Aorta (tissue), 5 donors: ENCODE data around the gene CSNK2A3. TPM values are rescaled to one million over a fixed set of nuclear protein-coding genes. Genes with fewer than 3 reads are reported as not detected.

Experiments
- ATAC-seq: fragments of 200-7000 bp; cut with Tn5 transposase; one replicate; pipeline ENCODE4 v1.9.1; 2022; ENCODE audit warnings: moderate library complexity; ENCODE audit not compliant: low FRiP score
- DNase-seq, 2 donors: peaks; one replicate each; pipeline ENCODE4 v3.0.0-alpha.2; 2020
- H3K27ac ChIP-seq, 2 donors: one replicate each; pipeline ENCODE4 v1.5.1; 2013; ENCODE audit warnings: low read length in 2 of 2, mild to moderate bottlenecking in 2 of 2, moderate library complexity in 2 of 2, control low read depth in 1 of 2, inconsistent platforms in 1 of 2, low read depth in 1 of 2
- H3K27me3 ChIP-seq, 2 donors: one replicate each; pipeline ENCODE4 v1.6.1; 2013; ENCODE audit warnings: control low read depth in 1 of 2, low read length in 1 of 2, mild to moderate bottlenecking in 1 of 2, moderate library complexity in 1 of 2; ENCODE audit not compliant: insufficient read depth in 2 of 2, control insufficient read depth in 1 of 2
- H3K36me3 ChIP-seq, 2 donors: one replicate each; pipeline ENCODE4 v1.6.1; 2013; ENCODE audit warnings: control low read depth in 1 of 2, low read length in 1 of 2, mild to moderate bottlenecking in 1 of 2; ENCODE audit not compliant: insufficient read depth in 2 of 2, control insufficient read depth in 1 of 2
- H3K4me1 ChIP-seq, 2 donors: one replicate each; pipeline ENCODE4 v1.6.1; 2013; ENCODE audit warnings: low read length in 2 of 2, control low read depth in 1 of 2, mild to moderate bottlenecking in 1 of 2, moderate library complexity in 1 of 2; ENCODE audit not compliant: insufficient read depth in 2 of 2, control insufficient read depth in 1 of 2
- H3K4me3 ChIP-seq, 2 donors: one replicate each; pipeline ENCODE4 v1.5.1; 2013; ENCODE audit warnings: low read length in 2 of 2, control low read depth in 1 of 2, mild to moderate bottlenecking in 1 of 2
- H3K9me3 ChIP-seq: one replicate; pipeline ENCODE4 v1.6.1; 2013; ENCODE audit warnings: mild to moderate bottlenecking, low read length; ENCODE audit not compliant: control insufficient read depth
- WGBS, 2 donors: extraction: QIAGEN DNeasy Blood & Tissue Kit; methylation state at CpG; one replicate each; pipeline ENCODE4 v1.1.7; 2013; 5-methylcytosine and 5-hydroxymethylcytosine counted together
- intact Hi-C, 2 donors: fragments of 100-400 bp; cut with DNase I; formaldehyde crosslinking; loops; one replicate each; pipeline versions ENCODE4 v1.14.2 to v1.15.0; 2022
- polyA plus RNA-seq, 2 donors: library from polyadenylated mRNA; stranded (reverse); fragments of 200-250 nt; gene quantifications; one replicate each; pipeline ENCODE4 v1.2.3, GENCODE V29; 2013
- total RNA-seq, 2 donors: library from RNA; stranded (reverse); fragmentation: NEBNext Ultra II Directional; extraction: Animal tissue kit (Norgen Biotek cat#: 25700); gene quantifications; one replicate each; pipeline ENCODE4 v1.2.1, GENCODE V29; 2021
- donor health status: healthy with polysubstance abuse.
- donor health status: Bipolar disorder and iron deficiency.
- donor health status: DM: no; HTN: no; CAD: no.
- donor health status: DM: no; HTN: no; CAD: no.
- donor health status: DM: yes; HTN: yes; CAD: no.

Gene CSNK2A3
- total and polyA plus RNA-seq, 4 donors, result 0.51 to 6.0 (median 3.9) TPM; not detected in 1

DNA sequence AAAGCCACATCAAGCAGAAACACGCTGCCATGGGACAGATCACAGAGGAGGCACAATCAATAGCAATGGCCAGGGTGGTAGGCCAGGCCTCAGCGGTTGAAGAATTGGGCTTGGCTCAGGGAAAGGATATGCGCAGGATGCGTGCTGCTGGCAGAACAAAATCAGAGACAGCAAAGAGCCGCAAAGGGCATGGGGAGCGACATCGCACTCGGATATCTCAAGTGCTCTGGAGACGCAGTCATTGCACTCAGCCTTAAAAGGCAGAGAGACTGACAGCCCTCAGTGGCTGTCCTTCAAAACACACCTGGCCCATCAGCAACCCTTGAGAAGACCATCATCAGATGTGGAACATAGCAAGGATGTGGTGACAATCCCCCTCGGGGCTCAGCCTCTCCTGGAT, 50.5 kb downstream of the CSNK2A3 start:
- H3K36me3 ChIP-seq, result peaks cover 0 to 2% of the 10 kb centered on the region in 2 donors
- H3K27me3 ChIP-seq, result no peaks in the 10 kb centered on the region
- no peaks in the 10 kb centered on the region for H3K9me3 ChIP-seq
- H3K4me3 ChIP-seq, result no peak overlapping the region
- DNase-seq (no peak), ATAC-seq (no peak)
- intact Hi-C loops, result no loop called here
- 91 to 96% methylated on average over 10 of the region's 10 CpGs for WGBS, 2 donors
- H3K27ac ChIP-seq, result no peak overlapping the region
- no peaks in the 10 kb centered on the region for H3K4me1 ChIP-seq
